SH-SY5Y (cell line): ENCODE results near the gene SNRPD3.

ENCODE experiments used
- GATA2 ChIP-seq: IDR thresholded peaks from 2 replicates; pipeline ENCODE4 v1.6.1; 2011; ENCODE audit warnings: mild to moderate bottlenecking, low read depth, low read length
- GATA3 ChIP-seq: IDR thresholded peaks from 2 replicates; pipeline ENCODE4 v1.6.1; 2011; ENCODE audit warnings: low read depth, mild to moderate bottlenecking, low read length, moderate library complexity

SNRPD3 gene

GRCh38 chr22:24550028-24550901 lies 5.5 kb upstream of the SNRPD3 start:
- no peak for TF ChIP-seq GATA3
- no peak for TF ChIP-seq GATA2

- no peak for TF ChIP-seq GATA2
- TF ChIP-seq GATA3: no peak
Measured at GRCh38 chr22:24550902-24551435, 4.8 kb upstream of the SNRPD3 start.

DNA sequence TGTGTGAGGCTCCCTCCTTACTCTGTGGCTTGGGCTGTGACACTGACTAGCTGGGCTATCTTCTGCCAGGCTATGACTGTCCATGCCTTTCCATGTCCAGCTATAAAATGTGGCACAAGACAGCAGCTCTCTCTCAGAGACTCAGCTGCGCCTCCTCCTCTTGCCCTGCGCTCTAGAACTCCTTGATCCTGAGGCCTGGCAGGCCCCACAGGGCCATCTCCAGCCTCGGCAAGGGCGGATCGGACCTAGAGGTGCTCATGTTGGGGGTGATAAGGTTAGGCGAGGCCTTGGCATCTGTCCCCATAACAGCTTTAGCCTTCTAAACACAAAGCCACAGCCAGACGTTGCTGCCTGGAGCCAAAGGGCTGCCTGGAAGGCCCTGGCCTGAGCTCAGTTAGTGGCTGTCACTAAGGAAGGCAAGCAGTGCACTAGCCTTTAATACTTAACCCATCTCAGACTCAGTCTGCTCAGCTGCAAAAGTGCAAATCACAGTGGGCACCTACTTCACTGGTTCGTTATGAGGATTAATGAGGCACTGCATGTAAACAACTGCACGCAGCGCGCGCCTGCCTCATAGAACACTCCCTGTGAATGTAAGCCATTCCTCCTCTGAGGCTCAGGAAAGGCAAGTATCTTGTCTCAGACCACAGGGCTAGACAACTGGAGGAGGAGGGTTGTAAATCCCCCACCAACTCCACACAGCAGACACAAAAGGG lies 2.0 kb upstream of the SNRPD3 start:
- no peak for TF ChIP-seq GATA2
- no peak for TF ChIP-seq GATA3

DNA sequence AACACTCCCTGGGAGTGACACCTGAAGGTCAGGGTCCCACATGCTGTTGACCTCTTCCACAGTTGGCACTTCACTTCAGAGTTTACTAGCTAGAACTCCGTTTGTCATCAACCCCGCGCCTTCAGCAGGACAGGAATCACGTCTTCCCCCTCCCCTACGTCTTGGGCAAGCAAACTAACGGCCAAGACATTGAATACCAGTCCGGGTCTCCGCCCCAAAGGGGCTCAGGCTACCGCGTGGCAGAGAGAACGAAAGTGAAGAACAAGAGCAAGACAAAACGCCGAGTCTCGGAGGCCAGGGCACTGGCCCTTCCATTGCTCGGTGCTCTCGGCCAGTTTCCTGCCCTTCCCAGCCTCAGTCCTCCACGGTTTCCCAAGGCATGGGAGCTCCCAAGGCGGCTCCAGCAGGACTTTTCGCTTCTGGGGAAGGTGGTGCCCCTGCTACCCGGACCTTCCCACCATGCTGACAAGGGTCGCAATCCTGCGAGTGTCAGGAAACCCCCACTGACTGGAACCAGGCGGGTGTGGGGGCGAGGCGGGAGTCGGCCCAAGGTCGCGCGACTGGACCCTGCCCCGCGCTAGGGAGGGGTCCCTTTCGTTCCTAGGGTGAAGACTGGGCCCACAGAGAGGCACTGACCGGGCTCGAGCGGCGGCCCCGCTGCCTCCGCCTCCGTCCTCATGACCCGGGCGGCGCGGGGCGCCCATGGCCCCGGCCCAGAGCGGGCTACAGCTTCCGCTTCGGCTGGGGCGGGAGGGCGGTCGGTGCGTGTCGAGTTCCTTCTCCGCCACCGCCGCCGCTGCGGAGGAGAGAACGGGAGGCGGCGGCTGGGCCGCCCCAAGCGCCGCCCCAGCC lies 1.3 kb upstream of the SNRPD3 start, which contains the start of gene GUCD1:
TSS of gene GUCD1 (minus strand) at position 826 of the 852 bp plus-strand sequence. CDS start at position 679, 147 bp downstream.
- no peak for TF ChIP-seq GATA2
- no peak for TF ChIP-seq GATA3

DNA sequence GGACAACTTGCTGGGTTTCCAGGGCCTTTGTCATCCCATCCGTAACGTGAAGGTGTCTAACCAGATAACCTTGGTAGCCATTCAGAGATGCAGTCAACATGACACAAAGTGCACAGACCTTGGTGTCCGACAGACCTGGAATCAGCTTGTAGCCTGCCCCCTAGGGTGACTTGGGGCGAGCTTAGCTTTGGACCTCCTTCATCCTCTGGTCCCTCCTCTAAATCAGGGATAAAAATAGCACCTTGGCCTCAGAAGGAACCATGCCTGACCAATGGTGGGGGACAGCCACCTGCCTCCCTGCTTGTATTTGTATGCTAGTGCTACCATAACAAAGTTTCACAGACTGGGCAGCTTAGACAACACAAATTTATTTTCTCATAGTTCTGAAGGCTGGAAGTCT lies 3.7 kb downstream of the SNRPD3 start:
- TF ChIP-seq GATA2: no peak
- no peak for TF ChIP-seq GATA3

DNA sequence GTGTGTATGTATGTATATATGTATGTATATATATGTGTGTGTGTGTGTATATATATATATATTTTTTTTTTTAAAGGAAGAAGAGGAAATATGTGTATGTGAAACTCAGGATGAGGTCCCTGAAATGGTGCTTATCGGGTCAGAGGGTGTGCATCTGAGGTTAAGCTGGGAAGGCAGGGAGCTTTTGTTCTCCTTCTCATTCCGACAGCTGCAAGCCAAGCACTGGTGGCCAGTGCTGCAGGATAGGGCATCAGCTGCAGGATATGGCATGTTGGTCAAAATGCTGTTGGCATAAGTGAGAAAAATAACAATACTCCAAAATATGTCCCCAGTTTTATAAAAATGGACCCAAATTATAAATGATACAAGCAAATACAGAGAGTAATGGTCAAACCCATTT lies 7.4 kb downstream of the SNRPD3 start:
- no peak for TF ChIP-seq GATA2
- TF ChIP-seq GATA3: no peak

- TF ChIP-seq GATA2: no peak
- TF ChIP-seq GATA3: no peak
Measured at GRCh38 chr22:24564376-24565058, 8.7 kb downstream of the SNRPD3 start.

DNA sequence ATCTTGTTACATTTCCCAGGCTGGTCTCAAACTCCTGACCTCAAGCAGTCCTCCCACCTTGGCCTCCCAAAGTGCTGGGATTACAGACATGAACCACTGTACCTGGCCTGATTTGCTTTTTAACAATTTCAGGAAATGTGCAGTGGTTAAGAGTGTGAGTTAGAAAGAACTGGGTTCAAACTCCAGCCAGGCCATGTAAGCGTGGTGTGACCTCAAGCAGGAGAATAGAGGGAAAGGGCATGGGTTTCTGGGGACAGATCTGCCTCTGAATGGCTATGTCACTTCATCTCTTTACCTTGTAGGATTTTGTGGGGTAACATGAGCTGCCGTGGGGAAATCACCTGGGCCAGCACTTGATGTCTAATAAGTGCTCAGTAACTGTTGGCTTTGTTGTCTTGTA lies 9.3 kb downstream of the SNRPD3 start:
- no peak for TF ChIP-seq GATA2

GRCh38 chr22:24566899-24567511 lies 11.2 kb downstream of the SNRPD3 start:
- TF ChIP-seq GATA2 (no peak), GATA3 (no peak)

DNA sequence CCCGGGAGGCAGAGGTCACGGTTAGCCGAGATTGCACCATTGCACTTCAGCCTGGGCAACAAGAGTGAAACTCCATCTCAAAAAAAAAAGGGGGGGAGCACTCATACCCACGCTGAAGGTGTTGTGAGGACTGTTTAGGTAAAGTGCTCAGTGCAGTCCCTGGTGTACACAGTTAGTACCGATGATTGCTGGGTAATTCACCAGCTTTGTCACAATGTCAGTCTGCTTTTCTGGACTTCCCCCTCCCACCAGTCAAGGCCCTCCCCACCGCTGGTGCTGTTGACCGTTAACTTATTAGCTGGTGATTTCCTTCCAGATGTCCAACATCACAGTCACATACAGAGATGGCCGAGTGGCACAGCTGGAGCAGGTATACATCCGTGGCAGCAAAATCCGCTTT lies 11.9 kb downstream of the SNRPD3 start:
- TF ChIP-seq GATA2: no peak
- no peak for TF ChIP-seq GATA3

DNA sequence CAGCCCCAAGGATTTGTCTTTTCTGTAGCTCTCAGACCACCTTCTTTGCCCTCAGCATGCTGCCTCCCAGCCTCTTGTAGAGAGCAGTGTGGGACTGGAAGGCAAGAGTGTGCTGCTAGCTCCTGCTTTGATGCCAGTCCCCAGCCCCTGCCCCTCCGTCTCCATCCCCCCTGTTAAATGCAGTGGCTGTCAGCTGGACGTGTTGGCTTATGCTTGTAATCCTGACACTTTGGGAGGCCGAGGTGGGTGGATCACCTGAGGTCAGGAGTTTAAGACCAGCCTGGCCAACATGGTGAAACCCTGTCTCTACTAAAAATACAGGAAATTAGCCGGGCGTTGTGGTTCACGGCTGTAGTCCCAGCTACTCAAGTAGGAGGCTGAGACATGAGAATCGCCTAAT lies 15.5 kb downstream of the SNRPD3 start:
- TF ChIP-seq GATA2: no peak
- no peak for TF ChIP-seq GATA3

DNA sequence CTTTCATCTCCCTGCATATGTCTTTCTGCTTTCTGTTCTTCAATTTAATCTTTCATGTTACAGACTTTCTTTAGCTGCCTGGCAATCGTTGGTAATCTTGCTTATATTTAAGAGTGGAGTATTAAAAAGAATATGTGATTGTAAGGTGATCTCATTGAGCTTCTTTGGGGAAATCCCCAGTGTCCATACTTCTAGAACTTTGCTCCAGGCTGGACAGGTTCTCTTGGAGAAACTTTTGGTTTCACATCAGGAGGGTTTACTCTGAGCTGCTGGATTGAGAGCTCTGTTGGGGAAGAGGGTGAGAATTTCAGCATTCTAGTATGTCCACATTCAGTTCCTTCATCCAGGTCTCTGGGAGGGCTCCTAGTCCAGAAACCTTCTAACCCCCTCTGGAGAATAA lies 21.0 kb downstream of the SNRPD3 start:
- TF ChIP-seq GATA3 (no peak), GATA2 (no peak)
